ENCODE results near the gene TMA7. TPM values are rescaled to one million over a fixed set of nuclear protein-coding genes. Genes with fewer than 3 reads are reported as not detected.

TMA7 gene
- total and polyA plus RNA-seq, 10 of the 15 experiments (the other 5 are each of a cell fraction or from before 2014, with no cell fraction given), result 319 to 1,760 (median 752) TPM

GRCh38 chr3:48423883-48424695, 16.0 kb upstream of the TMA7 start:
- ATAC-seq (no peak), DNase-seq (ENCODE audit: low read depth, low spot score) (no peak), FAIRE-seq (no peak)
- no TSS peak for BruUV-seq (replicated peaks)
- in situ Hi-C loops (cut with MboI), result no loop called here
- RAD21 ChIA-PET (ENCODE audit: unreplicated experiment), result interaction anchor here (0.7 to 3.9 kb wide), 3 partner anchors 12 to 23 kb away, joined by 3 to 16 read pairs (median 9); no protein-coding TSS in a partner anchor
- Histone ChIP-seq H2AFZ (ENCODE audit: control insufficient read depth, low read depth, low read length) (no peak overlapping the region), H3K9ac (ENCODE audit: control insufficient read depth, insufficient read depth, low read length) (no peak overlapping the region), H3K4me1 (ENCODE audit: control insufficient read depth, insufficient read depth, low read length) (peaks cover 12% of the 10 kb centered on the region), H3K79me2 (ENCODE audit: control insufficient read depth, insufficient read depth, low read length) (no peaks in the 10 kb centered on the region), H3K36me3 (ENCODE audit: control insufficient read depth in 2 of 2, insufficient read depth in 2 of 2, low read length in 1 of 2) (no peaks in the 10 kb centered on the region), H4K20me1 (ENCODE audit: control insufficient read depth, insufficient read depth) (no peaks in the 10 kb centered on the region), H3K4me3 (no peak overlapping the region), H3K4me2 (ENCODE audit: control insufficient read depth, insufficient read depth) (no peak overlapping the region), H3K27me3 (replicated peaks in 1 of 2; ENCODE audit: control insufficient read depth in 2 of 2, insufficient read depth in 2 of 2, low read length in 1 of 2) (no peaks in the 10 kb centered on the region), H3K9me3 (replicated peaks; ENCODE audit: control insufficient read depth, insufficient read depth, low read length) (no peaks in the 10 kb centered on the region), H3K27ac (ENCODE audit: control insufficient read depth, insufficient read depth) (no peak overlapping the region)
- no peak for TF ChIP-seq ZBED1 (IDR thresholded peaks at IDR 0.05; ENCODE audit: borderline replicate concordance)
- TF ChIP-seq ZNF622 (IDR thresholded peaks at IDR 0.05), result no peak
- no peak for TF ChIP-seq TARDBP (IDR thresholded peaks at IDR 0.05; ENCODE audit: borderline replicate concordance)
- no peak for TF ChIP-seq HDGF (IDR thresholded peaks at IDR 0.05)
- no peak for TF ChIP-seq SMC3 (IDR thresholded peaks at IDR 0.05; ENCODE audit: borderline replicate concordance, low read length)
- no peak for TF ChIP-seq BCL3 (IDR thresholded peaks at IDR 0.05; ENCODE audit: borderline replicate concordance, insufficient read depth, low read depth, low read length, poor library complexity, severe bottlenecking)
- no peak for TF ChIP-seq CTCF (IDR thresholded peaks at IDR 0.05 in 2 of 3, conservative IDR thresholded peaks at IDR 0.05 in 1 of 3; ENCODE audit: control insufficient read depth in 2 of 3, extremely low read depth in 1 of 3, insufficient read depth in 1 of 3, low read depth in 3 of 3, low read length in 3 of 3)
- TF ChIP-seq SRF (IDR thresholded peaks at IDR 0.05; ENCODE audit: low read depth in 2 of 2, low read length in 2 of 2), result no peak
- TF ChIP-seq SUZ12 (IDR thresholded peaks at IDR 0.05; ENCODE audit: unreplicated experiment), result no peak
- no peak for TF ChIP-seq IRF4 (IDR thresholded peaks at IDR 0.05; ENCODE audit: low read depth, low read length)
- TF ChIP-seq ZZZ3 (IDR thresholded peaks at IDR 0.05; ENCODE audit: control insufficient read depth, insufficient read length, low read depth), result no peak
- TF ChIP-seq RAD51 (IDR thresholded peaks at IDR 0.05), result no peak
- TF ChIP-seq SREBF1 (IDR thresholded peaks at IDR 0.05; ENCODE audit: low read length), result no peak
- TF ChIP-seq NFIC (IDR thresholded peaks at IDR 0.05; ENCODE audit: low read depth, low read length), result no peak
- no peak for TF ChIP-seq ESRRA (IDR thresholded peaks at IDR 0.05; ENCODE audit: low read length)
- intact Hi-C loops (cut with micrococcal nuclease; ENCODE audit: unreplicated experiment), result no loop called here
- SMC1A ChIA-PET (ENCODE audit: uncharacterized antibody, unreplicated experiment), result no interaction called here
- CTCF ChIA-PET, result interaction anchor here (2.9 kb wide), 2 partner anchors 12 to 24 kb away, joined by 10 to 29 read pairs; no protein-coding TSS in a partner anchor
- POLR2A ChIA-PET, result no interaction called here
- WGBS (ENCODE audit: insufficient coverage, insufficient replicate concordance, low lambda C conversion rate, missing lambda C conversion rate), result 55% methylated on average over 27 of the region's 27 CpGs

Measured in GM12878 (cell line).